KOPT-K1 (cell line): ENCODE data around the gene GPC3.

Experiments
- H3K27ac ChIP-seq: fragments of 200-600 bp; sonication (generic); 2 replicates; pipeline ENCODE4 v1.5.1; 2016; ENCODE audit warnings: antibody characterized with exemption, mild to moderate bottlenecking, low read depth, low read length; ENCODE audit not compliant: poor library complexity, severe bottlenecking
- H3K36me3 ChIP-seq: fragments of 200-600 bp; sonication (generic); 2 replicates; pipeline ENCODE4 v1.5.1; 2017; ENCODE audit warnings: antibody characterized with exemption, mild to moderate bottlenecking, low read length, moderate library complexity; ENCODE audit not compliant: insufficient read depth
- H3K9me3 ChIP-seq: fragments of 200-600 bp; sonication (generic); 2 replicates; pipeline ENCODE4 v1.5.1; 2017; ENCODE audit warnings: antibody characterized with exemption, low read length, mild to moderate bottlenecking; ENCODE audit not compliant: insufficient read depth, poor library complexity, severe bottlenecking

The GPC3 gene

GRCh38 chrX:133881007-133881406 is 104.4 kb downstream of the GPC3 start:
- Histone ChIP-seq H3K27ac (no peak overlapping the region), H3K9me3 (no peaks in the 10 kb centered on the region), H3K36me3 (no peaks in the 10 kb centered on the region)

GRCh38 chrX:133880032-133880443 is 105.4 kb downstream of the GPC3 start:
- Histone ChIP-seq H3K27ac (no peak overlapping the region), H3K36me3 (no peaks in the 10 kb centered on the region), H3K9me3 (no peaks in the 10 kb centered on the region)

GRCh38 chrX:133878710-133879109 is 106.7 kb downstream of the GPC3 start:
- Histone ChIP-seq H3K27ac (no peak overlapping the region), H3K9me3 (no peaks in the 10 kb centered on the region), H3K36me3 (no peaks in the 10 kb centered on the region)

GRCh38 chrX:133876646-133877045 is 108.7 kb downstream of the GPC3 start:
- H3K9me3 ChIP-seq: peaks cover 12% of the 10 kb centered on the region
- no peak overlapping the region for H3K27ac ChIP-seq
- H3K36me3 ChIP-seq: no peaks in the 10 kb centered on the region

GRCh38 chrX:133869270-133869669 is 116.1 kb downstream of the GPC3 start:
- H3K27ac ChIP-seq: no peak overlapping the region
- H3K36me3 ChIP-seq: no peaks in the 10 kb centered on the region
- H3K9me3 ChIP-seq: peaks cover 12% of the 10 kb centered on the region

- no peak overlapping the region for H3K27ac ChIP-seq
- H3K9me3 ChIP-seq: peaks cover 12% of the 10 kb centered on the region
- no peaks in the 10 kb centered on the region for H3K36me3 ChIP-seq
Measured at GRCh38 chrX:133868682-133869081, 116.7 kb downstream of the GPC3 start.

GRCh38 chrX:133868250-133868649 is 117.1 kb downstream of the GPC3 start:
- H3K36me3 ChIP-seq: no peaks in the 10 kb centered on the region
- no peak overlapping the region for H3K27ac ChIP-seq
- peaks cover 11% of the 10 kb centered on the region for H3K9me3 ChIP-seq

GRCh38 chrX:133865761-133866471 is 119.5 kb downstream of the GPC3 start:
- no peaks in the 10 kb centered on the region for H3K36me3 ChIP-seq
- no peaks in the 10 kb centered on the region for H3K9me3 ChIP-seq
- no peak overlapping the region for H3K27ac ChIP-seq

GRCh38 chrX:133864236-133864635 is 121.2 kb downstream of the GPC3 start:
- Histone ChIP-seq H3K36me3 (no peaks in the 10 kb centered on the region), H3K9me3 (no peaks in the 10 kb centered on the region), H3K27ac (no peak overlapping the region)

- no peak overlapping the region for H3K27ac ChIP-seq
- no peaks in the 10 kb centered on the region for H3K36me3 ChIP-seq
- H3K9me3 ChIP-seq: no peaks in the 10 kb centered on the region
Measured at GRCh38 chrX:133859860-133860259, 125.5 kb downstream of the GPC3 start.

GRCh38 chrX:133859336-133859735 is 126.1 kb downstream of the GPC3 start:
- H3K9me3 ChIP-seq: no peaks in the 10 kb centered on the region
- no peak overlapping the region for H3K27ac ChIP-seq
- H3K36me3 ChIP-seq: no peaks in the 10 kb centered on the region

- no peak overlapping the region for H3K27ac ChIP-seq
- H3K9me3 ChIP-seq: no peaks in the 10 kb centered on the region
- H3K36me3 ChIP-seq: no peaks in the 10 kb centered on the region
Measured at GRCh38 chrX:133857640-133858269, 127.6 kb downstream of the GPC3 start.

GRCh38 chrX:133856819-133857218 is 128.6 kb downstream of the GPC3 start:
- no peaks in the 10 kb centered on the region for H3K36me3 ChIP-seq
- no peaks in the 10 kb centered on the region for H3K9me3 ChIP-seq
- no peak overlapping the region for H3K27ac ChIP-seq

GRCh38 chrX:133854290-133854689 is 131.1 kb downstream of the GPC3 start:
- Histone ChIP-seq H3K27ac (no peak overlapping the region), H3K9me3 (no peaks in the 10 kb centered on the region), H3K36me3 (no peaks in the 10 kb centered on the region)

- Histone ChIP-seq H3K27ac (no peak overlapping the region), H3K36me3 (no peaks in the 10 kb centered on the region), H3K9me3 (no peaks in the 10 kb centered on the region)
Measured at GRCh38 chrX:133852837-133853356, 132.5 kb downstream of the GPC3 start.

- H3K9me3 ChIP-seq: no peaks in the 10 kb centered on the region
Measured at GRCh38 chrX:133852401-133852800, 133.0 kb downstream of the GPC3 start.

More at GRCh38 chrX:133852401-133852800, 133.0 kb downstream of the GPC3 start:
- Histone ChIP-seq H3K27ac (no peak overlapping the region), H3K36me3 (no peaks in the 10 kb centered on the region)
